ENCODE data around the gene ARHGAP15. TPM values are rescaled to one million over a fixed set of nuclear protein-coding genes. Genes with fewer than 3 reads are reported as not detected.

Gene ARHGAP15
- total RNA-seq, 1 donor from 2014 or later = not detected

DNA sequence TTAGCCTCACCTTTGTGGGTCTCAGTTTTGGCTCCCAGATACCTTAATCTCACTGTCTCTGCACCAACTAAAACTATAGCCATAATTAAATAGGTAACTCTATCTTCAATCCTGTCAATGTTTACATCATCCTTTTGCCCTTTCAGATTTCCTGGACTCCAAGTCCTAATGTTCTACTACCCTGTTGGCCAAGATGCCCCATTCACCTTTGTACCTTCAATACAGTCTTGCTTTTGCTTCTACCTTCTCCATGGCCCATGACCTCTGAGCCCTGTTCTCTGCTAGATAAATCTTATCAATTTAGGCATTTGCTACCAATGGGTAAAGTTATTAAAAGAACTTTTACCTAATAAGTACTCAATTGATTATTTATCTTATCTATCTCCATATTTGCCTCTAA lies 635.5 kb downstream of the ARHGAP15 start:
- no peak overlapping the region for H3K27ac ChIP-seq (ENCODE audit: low read depth, low read length)
- H3K27ac Mint-ChIP-seq (ENCODE audit: unreplicated experiment) = no peak overlapping the region
- no peaks in the 10 kb centered on the region for H4K20me1 ChIP-seq (ENCODE audit: insufficient read depth, low read length)
- H3K36me3 ChIP-seq (ENCODE audit: insufficient read depth, low read length) = no peaks in the 10 kb centered on the region
- H3K9me3 ChIP-seq (ENCODE audit: insufficient read depth, low read depth, low read length) = no peaks in the 10 kb centered on the region
- no peaks in the 10 kb centered on the region for H3K36me3 Mint-ChIP-seq (ENCODE audit: low read depth, unreplicated experiment)
- H3K4me3 ChIP-seq (ENCODE audit: insufficient read depth, low read depth, low read length) = no peak overlapping the region
- H2AFZ ChIP-seq (ENCODE audit: low read depth, low read length) = no peak overlapping the region
- no peak for TF ChIP-seq EZH2 (IDR thresholded peaks at IDR 0.05; ENCODE audit: insufficient read depth, low read length)
- TF ChIP-seq, protein P1, sequence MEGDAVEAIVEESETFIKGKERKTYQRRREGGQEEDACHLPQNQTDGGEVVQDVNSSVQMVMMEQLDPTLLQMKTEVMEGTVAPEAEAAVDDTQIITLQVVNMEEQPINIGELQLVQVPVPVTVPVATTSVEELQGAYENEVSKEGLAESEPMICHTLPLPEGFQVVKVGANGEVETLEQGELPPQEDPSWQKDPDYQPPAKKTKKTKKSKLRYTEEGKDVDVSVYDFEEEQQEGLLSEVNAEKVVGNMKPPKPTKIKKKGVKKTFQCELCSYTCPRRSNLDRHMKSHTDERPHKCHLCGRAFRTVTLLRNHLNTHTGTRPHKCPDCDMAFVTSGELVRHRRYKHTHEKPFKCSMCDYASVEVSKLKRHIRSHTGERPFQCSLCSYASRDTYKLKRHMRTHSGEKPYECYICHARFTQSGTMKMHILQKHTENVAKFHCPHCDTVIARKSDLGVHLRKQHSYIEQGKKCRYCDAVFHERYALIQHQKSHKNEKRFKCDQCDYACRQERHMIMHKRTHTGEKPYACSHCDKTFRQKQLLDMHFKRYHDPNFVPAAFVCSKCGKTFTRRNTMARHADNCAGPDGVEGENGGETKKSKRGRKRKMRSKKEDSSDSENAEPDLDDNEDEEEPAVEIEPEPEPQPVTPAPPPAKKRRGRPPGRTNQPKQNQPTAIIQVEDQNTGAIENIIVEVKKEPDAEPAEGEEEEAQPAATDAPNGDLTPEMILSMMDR (IDR thresholded peaks at IDR 0.05; ENCODE audit: insufficient read depth, low read depth, low read length) = no peak
- H3K9me3 Mint-ChIP-seq (ENCODE audit: unreplicated experiment) = no peaks in the 10 kb centered on the region
- H3K4me2 ChIP-seq (ENCODE audit: low read length) = no peak overlapping the region
- H3K27me3 Mint-ChIP-seq (ENCODE audit: low read depth, unreplicated experiment) = peaks cover 3% of the 10 kb centered on the region
- H3K4me1 Mint-ChIP-seq (ENCODE audit: low read depth, unreplicated experiment) = peaks cover 5% of the 10 kb centered on the region
- no peaks in the 10 kb centered on the region for H3K79me2 ChIP-seq (ENCODE audit: insufficient read depth, low read length)
- DNase-seq (ENCODE audit: low read depth) = no peak
- H3K4me3 Mint-ChIP-seq (ENCODE audit: unreplicated experiment) = no peak overlapping the region
- H3K9ac ChIP-seq (ENCODE audit: low read length) = no peak overlapping the region
- no peaks in the 10 kb centered on the region for H3K27me3 ChIP-seq (ENCODE audit: insufficient read depth, low read length)
- FAIRE-seq = no peak
- H3K4me1 ChIP-seq (ENCODE audit: insufficient read depth, low read length) = no peaks in the 10 kb centered on the region

DNA sequence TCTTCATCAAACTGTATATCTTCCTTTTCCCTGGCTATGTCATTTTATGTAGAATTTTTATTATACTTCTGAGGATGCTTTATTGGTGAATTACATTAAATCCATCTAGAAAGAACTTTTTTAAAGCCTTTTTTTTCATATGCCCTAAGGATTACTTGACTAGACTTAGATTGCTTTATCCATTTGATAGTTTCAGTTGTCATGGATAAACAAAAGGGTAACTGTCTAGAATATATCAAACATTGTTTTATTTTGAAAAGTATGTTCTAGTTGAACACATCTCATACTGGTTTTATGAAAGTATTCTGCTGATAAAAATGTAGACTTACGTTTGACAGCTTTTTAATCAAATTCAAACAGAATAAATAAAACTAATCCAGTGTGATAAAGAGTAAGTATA lies 639.8 kb downstream of the ARHGAP15 start:
- Histone ChIP-seq H3K9ac (ENCODE audit: low read length) (no peak overlapping the region), H3K4me3 (ENCODE audit: insufficient read depth, low read depth, low read length) (no peak overlapping the region), H3K4me2 (ENCODE audit: low read length) (no peak overlapping the region), H3K9me3 (ENCODE audit: insufficient read depth, low read depth, low read length) (no peaks in the 10 kb centered on the region), H4K20me1 (ENCODE audit: insufficient read depth, low read length) (no peaks in the 10 kb centered on the region), H3K27me3 (ENCODE audit: insufficient read depth, low read length) (no peaks in the 10 kb centered on the region), H3K4me1 (ENCODE audit: insufficient read depth, low read length) (no peaks in the 10 kb centered on the region), H2AFZ (ENCODE audit: low read depth, low read length) (no peak overlapping the region), H3K27ac (ENCODE audit: low read depth, low read length) (no peak overlapping the region), H3K36me3 (ENCODE audit: insufficient read depth, low read length) (no peaks in the 10 kb centered on the region), H3K79me2 (ENCODE audit: insufficient read depth, low read length) (no peaks in the 10 kb centered on the region)
- DNase-seq (ENCODE audit: low read depth) (no peak), FAIRE-seq (no peak)
- Mint-ChIP-seq H3K27me3 (ENCODE audit: low read depth, unreplicated experiment) (peaks cover 4% of the 10 kb centered on the region), H3K36me3 (ENCODE audit: low read depth, unreplicated experiment) (no peaks in the 10 kb centered on the region), H3K4me1 (ENCODE audit: low read depth, unreplicated experiment) (no peaks in the 10 kb centered on the region), H3K27ac (ENCODE audit: unreplicated experiment) (no peak overlapping the region), H3K4me3 (ENCODE audit: unreplicated experiment) (no peak overlapping the region), H3K9me3 (ENCODE audit: unreplicated experiment) (no peaks in the 10 kb centered on the region)
- no peak for TF ChIP-seq EZH2 (IDR thresholded peaks at IDR 0.05; ENCODE audit: insufficient read depth, low read length)
- TF ChIP-seq, protein P1 (IDR thresholded peaks at IDR 0.05; ENCODE audit: insufficient read depth, low read depth, low read length) = no peak

DNA sequence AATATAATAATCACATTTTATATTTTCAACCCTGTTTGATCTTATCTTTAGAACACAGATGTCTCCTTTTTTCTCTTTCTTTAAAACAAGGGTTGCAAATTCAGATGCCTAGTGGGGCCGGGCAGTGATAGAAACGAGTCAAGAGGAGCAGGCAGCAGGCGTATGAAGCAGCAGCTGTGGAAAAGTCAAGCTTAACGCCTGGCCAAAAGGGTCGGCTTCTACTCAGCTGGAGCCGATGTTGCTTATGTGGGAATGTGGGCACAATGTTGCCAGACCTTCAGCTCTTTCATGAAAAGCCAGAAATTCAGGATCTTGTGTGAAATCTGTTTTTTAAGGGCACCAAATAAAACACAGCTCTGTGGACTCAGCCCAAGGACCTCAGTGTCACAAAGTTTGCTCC lies 642.7 kb downstream of the ARHGAP15 start:
- no peaks in the 10 kb centered on the region for H3K79me2 ChIP-seq (ENCODE audit: insufficient read depth, low read length)
- H3K4me3 ChIP-seq (ENCODE audit: insufficient read depth, low read depth, low read length) = no peak overlapping the region
- H3K27me3 ChIP-seq (ENCODE audit: insufficient read depth, low read length) = no peaks in the 10 kb centered on the region
- Mint-ChIP-seq H3K27me3 (ENCODE audit: low read depth, unreplicated experiment) (peaks cover 4% of the 10 kb centered on the region), H3K4me3 (ENCODE audit: unreplicated experiment) (no peak overlapping the region), H3K27ac (ENCODE audit: unreplicated experiment) (no peak overlapping the region), H3K36me3 (ENCODE audit: low read depth, unreplicated experiment) (no peaks in the 10 kb centered on the region), H3K4me1 (ENCODE audit: low read depth, unreplicated experiment) (no peaks in the 10 kb centered on the region), H3K9me3 (ENCODE audit: unreplicated experiment) (no peaks in the 10 kb centered on the region)
- FAIRE-seq (no peak), DNase-seq (ENCODE audit: low read depth) (no peak)
- H2AFZ ChIP-seq (ENCODE audit: low read depth, low read length) = no peak overlapping the region
- H3K27ac ChIP-seq (ENCODE audit: low read depth, low read length) = no peak overlapping the region
- no peaks in the 10 kb centered on the region for H4K20me1 ChIP-seq (ENCODE audit: insufficient read depth, low read length)
- H3K9me3 ChIP-seq (ENCODE audit: insufficient read depth, low read depth, low read length) = no peaks in the 10 kb centered on the region
- no peaks in the 10 kb centered on the region for H3K4me1 ChIP-seq (ENCODE audit: insufficient read depth, low read length)
- no peak overlapping the region for H3K4me2 ChIP-seq (ENCODE audit: low read length)
- TF ChIP-seq EZH2 (IDR thresholded peaks at IDR 0.05; ENCODE audit: insufficient read depth, low read length) = no peak
- TF ChIP-seq, protein P1 (IDR thresholded peaks at IDR 0.05; ENCODE audit: insufficient read depth, low read depth, low read length) = no peak
- no peak overlapping the region for H3K9ac ChIP-seq (ENCODE audit: low read length)
- no peaks in the 10 kb centered on the region for H3K36me3 ChIP-seq (ENCODE audit: insufficient read depth, low read length)
